ENCODE results near the gene C1orf105.
"Not testable (repeated sequence)": the region's sequence is repeated elsewhere in the genome, so short reads cannot be mapped to it uniquely, and the experiment has no call there.

Gene C1orf105

GRCh38 chr1:172420385-172420784 is at the start of gene C1orf105:
C1orf105 (plus strand) TSS chr1:172420685; CDS start chr1:172420886, 201 bp downstream.
- no peak for DNase-seq

GRCh38 chr1:172371646-172372045 is 48.8 kb upstream of the C1orf105 start:
- not testable (repeated sequence) for DNase-seq

- DNase-seq = no peak
Measured at GRCh38 chr1:172373864-172374263, 46.6 kb upstream of the C1orf105 start.

- DNase-seq = no peak
Measured at GRCh38 chr1:172375211-172375631, 45.3 kb upstream of the C1orf105 start.

- no peak for DNase-seq
Measured at GRCh38 chr1:172376431-172376830, 44.1 kb upstream of the C1orf105 start.

GRCh38 chr1:172377565-172377964 is 42.9 kb upstream of the C1orf105 start:
- DNase-seq = no peak

- no peak for DNase-seq
Measured at GRCh38 chr1:172378109-172378760, 42.2 kb upstream of the C1orf105 start.

GRCh38 chr1:172380441-172381244 is 39.8 kb upstream of the C1orf105 start:
- no peak for DNase-seq

GRCh38 chr1:172381946-172382345 is 38.5 kb upstream of the C1orf105 start:
- DNase-seq = no peak

GRCh38 chr1:172382406-172382805 is 38.1 kb upstream of the C1orf105 start:
- no peak for DNase-seq

- no peak for DNase-seq
Measured at GRCh38 chr1:172382990-172383389, 37.5 kb upstream of the C1orf105 start.

GRCh38 chr1:172383536-172383935 is 36.9 kb upstream of the C1orf105 start:
- DNase-seq = no peak

- DNase-seq = no peak
Measured at GRCh38 chr1:172384656-172385055, 35.8 kb upstream of the C1orf105 start.

GRCh38 chr1:172386046-172386445 is 34.4 kb upstream of the C1orf105 start:
- DNase-seq = no peak

GRCh38 chr1:172388490-172388889 is 32.0 kb upstream of the C1orf105 start:
- DNase-seq = no peak

GRCh38 chr1:172390301-172390682 is 30.2 kb upstream of the C1orf105 start:
- DNase-seq = no peak

GRCh38 chr1:172390683-172391551 is 29.6 kb upstream of the C1orf105 start:
- DNase-seq = no peak

GRCh38 chr1:172391976-172392375 is 28.5 kb upstream of the C1orf105 start:
- DNase-seq = no peak

GRCh38 chr1:172393354-172393753 is 27.1 kb upstream of the C1orf105 start:
- DNase-seq = no peak

- DNase-seq = peak in 2 of 4 experiments; percentile 25 to 39
Measured at GRCh38 chr1:172394141-172394751, 26.2 kb upstream of the C1orf105 start.

GRCh38 chr1:172394811-172395210 is 25.7 kb upstream of the C1orf105 start:
- no peak for DNase-seq

- DNase-seq = no peak
Measured at GRCh38 chr1:172395576-172395975, 24.9 kb upstream of the C1orf105 start.

GRCh38 chr1:172397221-172397620 is 23.3 kb upstream of the C1orf105 start:
- no peak for DNase-seq
